ENCODE measurements around the gene FNDC3A.
"Not testable (repeated sequence)": the region's sequence is repeated elsewhere in the genome, so short reads cannot be mapped to it uniquely, and the experiment has no call there.

FNDC3A gene

GRCh38 chr13:49157955-49158584 lies 182.4 kb downstream of the FNDC3A start:
- not testable (repeated sequence) for DNase-seq

DNA sequence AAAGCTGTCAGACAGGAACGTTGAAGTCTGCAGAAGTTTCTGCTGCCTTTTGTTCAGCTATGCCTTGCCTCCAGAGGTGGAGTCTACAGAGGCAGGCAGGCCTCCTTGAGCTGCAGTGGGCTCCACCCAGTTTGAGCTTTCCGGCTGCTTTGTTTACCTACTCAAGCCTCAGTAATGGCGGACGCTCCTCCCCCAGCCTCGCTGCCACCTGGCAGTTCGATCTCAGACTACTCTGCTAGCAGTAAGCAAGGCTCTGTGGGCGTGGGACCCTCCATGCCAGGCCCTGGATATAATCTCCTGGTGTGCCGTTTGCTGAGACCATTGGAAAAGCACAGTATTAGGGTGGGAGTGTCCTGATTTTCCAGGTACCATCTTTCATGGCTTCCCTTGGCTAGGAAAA lies 187.4 kb downstream of the FNDC3A start:
- DNase-seq, result not testable (repeated sequence)

DNA sequence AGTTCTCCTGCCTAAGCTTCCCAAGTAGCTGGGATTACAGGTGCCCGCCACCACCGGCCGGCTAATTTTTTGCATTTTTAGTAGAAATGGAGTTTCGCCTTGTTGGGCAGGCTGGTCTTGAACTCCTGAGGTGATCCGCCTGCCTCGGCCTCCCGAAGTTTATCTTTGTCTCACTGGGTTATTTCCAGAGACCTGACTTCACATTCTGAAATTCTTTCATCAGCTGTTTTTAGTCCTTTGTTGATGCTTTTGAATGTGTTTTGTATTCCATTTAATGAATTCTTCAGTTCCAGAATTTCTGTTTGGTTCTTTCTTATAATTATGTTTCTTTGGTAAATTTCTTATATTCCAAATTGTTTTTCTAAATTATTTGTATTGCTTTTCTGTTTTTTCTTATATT lies 189.0 kb downstream of the FNDC3A start:
- DNase-seq, result no peak

DNA sequence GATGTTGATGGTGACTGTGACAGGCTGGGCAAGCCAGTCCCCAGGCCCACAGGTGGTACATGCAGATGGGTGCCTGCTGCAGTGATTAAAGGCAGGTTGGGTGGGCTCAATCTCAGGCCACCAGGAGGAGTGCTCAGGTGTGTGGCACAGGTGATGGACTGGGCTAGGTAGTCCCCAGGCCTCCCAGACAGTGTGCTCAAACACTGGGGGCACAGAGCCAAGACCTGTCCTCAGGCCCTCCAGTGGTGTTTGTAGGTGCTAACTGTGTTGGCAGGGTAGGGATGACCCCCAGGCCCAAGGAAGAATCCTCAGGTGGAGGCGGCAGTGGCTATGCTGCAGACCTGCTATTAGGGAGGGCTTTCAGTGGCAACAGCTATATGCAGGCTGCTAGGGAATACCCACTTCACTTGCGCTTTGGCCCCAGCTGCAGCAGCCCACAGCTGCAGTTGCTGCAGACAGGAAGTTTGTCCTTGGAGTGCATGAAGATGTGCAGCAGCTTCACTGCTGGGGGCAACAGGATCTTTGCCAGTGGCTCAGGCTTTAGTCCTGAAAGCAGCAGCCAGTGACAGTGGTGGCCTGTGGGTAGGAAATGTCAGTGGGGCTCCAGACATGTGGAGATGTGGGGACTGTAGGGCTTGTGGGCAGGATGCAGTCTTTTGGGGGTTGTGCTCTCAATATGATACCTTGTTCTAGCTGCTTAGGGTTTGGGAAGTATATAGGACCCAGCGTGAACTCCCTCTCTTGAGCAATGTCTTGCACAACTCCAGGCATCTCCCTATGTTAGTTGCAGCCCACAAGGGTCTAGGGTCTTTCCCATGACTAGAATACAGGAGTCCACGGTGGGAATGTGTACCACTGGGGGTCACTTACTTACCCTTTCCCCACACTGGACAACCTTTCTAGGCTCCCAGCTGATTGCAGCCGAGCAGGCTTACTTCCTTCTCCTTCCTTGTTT lies 190.4 kb downstream of the FNDC3A start:
- no peak for DNase-seq

- no peak for DNase-seq
Measured at GRCh38 chr13:49171359-49171758, 195.6 kb downstream of the FNDC3A start.

GRCh38 chr13:49183672-49184325 lies 208.1 kb downstream of the FNDC3A start:
- DNase-seq, result no peak

- DNase-seq, result no peak
Measured at GRCh38 chr13:49184621-49185020, 208.9 kb downstream of the FNDC3A start.

GRCh38 chr13:49185264-49185663 lies 209.6 kb downstream of the FNDC3A start:
- no peak for DNase-seq

DNA sequence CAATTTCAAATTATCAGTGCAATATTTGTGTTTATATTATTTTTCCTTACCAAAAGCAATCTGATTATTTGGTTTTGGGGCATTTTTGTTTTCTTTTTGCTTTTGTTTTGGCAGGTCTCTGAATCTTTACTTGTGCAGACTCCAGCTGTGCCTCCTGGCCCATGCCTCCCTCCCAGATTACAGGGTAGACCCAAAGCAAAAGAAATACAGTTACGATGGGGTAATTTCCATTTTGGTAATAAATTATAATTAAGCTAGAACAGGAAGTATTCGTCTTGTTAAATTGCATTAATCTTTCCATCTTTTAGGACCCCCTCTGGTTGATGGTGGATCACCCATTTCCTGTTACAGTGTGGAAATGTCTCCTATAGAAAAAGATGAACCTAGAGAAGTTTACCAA lies 215.2 kb downstream of the FNDC3A start:
- no peak for DNase-seq

- no peak for DNase-seq
Measured at GRCh38 chr13:49206641-49207040, 230.9 kb downstream of the FNDC3A start.

DNA sequence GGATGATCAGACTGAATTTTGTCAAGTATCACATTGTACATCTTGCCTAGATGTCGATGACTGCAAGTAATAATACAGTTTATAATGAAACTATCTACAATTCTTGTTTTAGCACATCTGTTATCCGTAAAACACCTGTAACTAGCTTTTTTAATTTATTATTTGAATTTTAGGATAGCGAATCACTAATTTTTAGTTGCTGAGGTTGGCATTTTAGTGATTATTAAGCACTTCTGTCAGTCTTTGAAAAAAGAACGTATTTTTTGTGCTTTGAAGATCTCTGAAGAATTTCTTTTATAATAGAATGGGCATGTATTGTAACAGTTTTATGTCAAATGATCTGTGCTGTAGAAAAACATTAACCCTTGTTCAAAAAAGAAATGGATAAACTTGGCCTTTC lies 232.9 kb downstream of the FNDC3A start:
- no peak for DNase-seq

- no peak for DNase-seq
Measured at GRCh38 chr13:49210114-49210513, 234.4 kb downstream of the FNDC3A start.

- no peak for DNase-seq
Measured at GRCh38 chr13:49210669-49211068, 235.0 kb downstream of the FNDC3A start.

- no peak for DNase-seq
Measured at GRCh38 chr13:49213539-49213938, 237.8 kb downstream of the FNDC3A start.

DNA sequence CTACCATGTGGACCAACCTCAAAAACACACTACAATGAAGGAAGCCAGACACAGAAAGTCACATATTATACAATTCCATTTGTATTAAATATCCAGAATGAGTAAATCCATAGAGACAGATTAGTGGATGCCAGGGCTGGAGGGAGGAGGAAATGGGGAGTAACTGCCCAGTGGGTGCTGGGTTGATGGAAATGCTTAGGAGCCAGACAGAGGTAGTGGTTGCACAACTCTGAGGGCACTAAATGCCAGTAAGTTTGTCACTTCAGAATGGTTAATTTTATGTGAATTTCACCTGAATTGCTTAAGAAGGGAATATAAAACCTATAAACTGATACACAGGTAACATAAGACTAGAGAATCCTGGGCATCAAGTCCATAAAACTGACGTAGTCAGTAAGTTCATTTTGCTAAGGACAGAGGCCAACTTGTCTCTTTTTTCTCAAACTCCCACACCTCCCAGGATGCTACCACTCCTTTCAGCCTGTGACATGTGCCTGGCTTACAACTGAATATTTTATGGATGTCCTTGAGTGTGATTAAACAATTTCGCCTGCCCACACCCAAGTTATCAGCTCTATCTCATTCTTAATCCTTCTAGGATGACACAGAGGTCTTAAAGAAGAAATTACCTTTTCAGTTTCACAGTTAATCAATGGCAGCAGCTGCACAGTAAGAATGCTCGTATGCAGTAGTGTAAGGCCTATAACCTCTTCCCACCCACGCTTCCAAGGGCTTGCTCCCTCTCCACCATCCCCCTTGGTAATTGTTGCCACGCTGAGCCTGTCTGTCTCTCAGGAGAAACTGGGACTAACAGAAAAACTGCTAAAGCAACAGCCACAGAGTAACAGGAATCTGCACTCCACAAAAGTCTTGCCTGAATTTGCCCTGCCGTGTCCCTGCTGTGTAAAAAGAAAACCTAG lies 238.5 kb downstream of the FNDC3A start:
- no peak for DNase-seq

DNA sequence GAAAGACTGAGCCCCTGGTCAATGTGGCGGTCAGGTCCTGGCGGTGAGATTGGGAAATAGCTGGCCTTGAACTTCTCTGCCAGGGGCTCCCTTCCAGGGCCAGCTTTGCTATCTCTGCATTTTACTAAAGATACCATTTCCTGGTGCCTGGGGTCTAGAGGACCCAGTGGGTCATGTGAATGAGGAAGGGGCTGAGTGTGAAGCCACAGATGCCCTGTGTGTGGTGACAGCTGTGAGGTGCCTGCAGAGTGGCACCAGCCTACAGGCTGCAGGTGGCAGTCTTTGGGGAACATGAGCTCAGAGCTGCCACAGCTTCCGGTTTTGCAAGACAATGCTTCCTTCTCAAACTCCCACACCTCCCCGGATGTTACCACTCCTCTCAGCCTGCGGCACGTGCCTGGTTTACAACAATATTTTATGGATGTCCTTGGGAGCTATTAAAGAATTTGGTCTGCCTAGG lies 239.2 kb downstream of the FNDC3A start:
- DNase-seq, result no peak

- DNase-seq, result no peak
Measured at GRCh38 chr13:49216334-49216733, 240.6 kb downstream of the FNDC3A start.

DNA sequence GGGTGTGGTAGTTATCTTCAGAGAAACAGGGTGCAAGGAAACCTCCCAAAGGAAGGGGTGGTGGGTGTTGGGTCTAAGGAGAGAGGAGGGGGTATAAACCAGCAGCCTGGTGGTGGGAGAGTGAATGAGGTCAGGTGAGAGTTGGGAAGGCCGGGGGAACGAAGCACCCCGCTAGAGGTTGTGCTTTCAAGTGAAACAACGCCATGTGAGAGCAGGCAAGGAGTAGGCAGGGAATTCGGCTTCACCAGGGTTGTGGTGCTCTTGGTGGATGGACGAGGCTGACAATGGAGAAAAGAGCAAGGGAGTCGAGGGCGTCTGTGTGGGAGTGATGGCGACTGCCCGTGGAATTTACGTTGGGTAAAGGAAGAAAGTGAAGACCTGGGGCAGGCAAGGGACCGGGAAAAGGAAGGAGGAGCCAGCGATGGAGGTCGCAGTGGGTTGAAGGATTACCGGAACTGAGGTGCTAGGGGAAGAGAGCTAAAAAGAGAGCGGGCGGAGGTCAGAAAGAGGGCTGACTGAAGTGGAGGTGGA lies 242.3 kb downstream of the FNDC3A start:
- no peak for DNase-seq

DNA sequence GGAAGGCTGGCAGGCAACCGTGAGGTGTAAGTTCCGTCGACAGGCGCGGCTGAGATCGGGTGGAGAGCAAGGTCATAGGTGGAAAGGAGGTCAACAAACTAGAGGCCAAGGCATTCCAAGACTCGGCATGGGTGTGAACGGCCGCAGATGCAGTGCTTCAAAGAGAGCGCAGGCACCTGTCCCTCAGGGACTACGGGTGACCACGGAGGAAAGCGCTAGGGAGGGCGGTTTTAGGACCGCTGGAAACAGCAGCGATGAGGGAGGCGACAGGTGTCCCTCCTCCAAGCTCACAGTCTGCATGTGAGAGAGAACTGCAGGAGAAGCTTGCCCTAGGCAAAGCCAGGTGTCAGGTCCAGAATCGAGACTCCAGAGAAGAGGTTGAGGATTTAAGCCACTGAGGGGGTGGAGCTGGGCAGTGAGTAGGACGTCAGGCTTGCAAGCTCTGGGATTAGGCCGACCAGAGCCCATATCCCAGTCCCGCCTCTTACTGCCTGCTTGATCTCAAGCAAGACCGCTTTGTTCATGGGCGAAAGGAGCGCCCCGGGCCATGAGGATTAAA lies 242.9 kb downstream of the FNDC3A start:
- DNase-seq, result no peak

GRCh38 chr13:49219647-49220035 lies 243.9 kb downstream of the FNDC3A start:
- no peak for DNase-seq

DNA sequence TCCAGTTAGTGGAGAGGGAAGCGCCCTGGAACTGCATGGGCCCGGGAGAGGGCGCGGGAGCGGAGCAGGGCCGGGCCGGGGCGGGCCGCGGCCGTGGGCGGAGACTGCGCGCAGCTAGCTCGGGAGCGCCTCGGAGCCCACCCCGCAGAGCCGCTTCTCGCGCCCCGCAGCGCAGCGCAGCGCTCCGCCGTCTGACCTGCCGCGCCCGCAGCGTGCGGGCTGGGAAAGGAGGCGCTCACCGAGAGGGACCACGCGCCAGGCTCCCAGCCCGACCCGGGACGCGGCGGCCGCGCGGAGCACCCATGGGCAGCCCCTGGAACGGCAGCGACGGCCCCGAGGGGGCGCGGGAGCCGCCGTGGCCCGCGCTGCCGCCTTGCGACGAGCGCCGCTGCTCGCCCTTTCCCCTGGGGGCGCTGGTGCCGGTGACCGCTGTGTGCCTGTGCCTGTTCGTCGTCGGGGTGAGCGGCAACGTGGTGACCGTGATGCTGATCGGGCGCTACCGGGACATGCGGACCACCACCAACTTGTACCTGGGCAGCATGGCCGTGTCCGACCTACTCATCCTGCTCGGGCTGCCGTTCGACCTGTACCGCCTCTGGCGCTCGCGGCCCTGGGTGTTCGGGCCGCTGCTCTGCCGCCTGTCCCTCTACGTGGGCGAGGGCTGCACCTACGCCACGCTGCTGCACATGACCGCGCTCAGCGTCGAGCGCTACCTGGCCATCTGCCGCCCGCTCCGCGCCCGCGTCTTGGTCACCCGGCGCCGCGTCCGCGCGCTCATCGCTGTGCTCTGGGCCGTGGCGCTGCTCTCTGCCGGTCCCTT lies 244.5 kb downstream of the FNDC3A start, which contains the start of gene MLNR:
MLNR (plus strand) TSS at position 303 of the 820 bp plus-strand sequence; CDS start at position 303, 0 bp downstream.
- peak; percentile 64 for DNase-seq
